Skeletal muscle tissue (tissue), 4 donors: ENCODE data around the gene CDK5R2. TPM values are rescaled to one million over a fixed set of nuclear protein-coding genes. Genes with fewer than 3 reads are reported as not detected.

Experiments used
- H3K27ac ChIP-seq: one replicate; pipeline ENCODE4 v1.7.0; 2013; ENCODE audit warnings: mild to moderate bottlenecking, low read depth, low read length, inconsistent platforms
- H3K27me3 ChIP-seq, 3 donors: one replicate each; pipeline ENCODE4 v1.7.0; 2013; ENCODE audit warnings: low read length in 3 of 3; ENCODE audit not compliant: control insufficient read depth in 3 of 3, insufficient read depth in 3 of 3
- H3K36me3 ChIP-seq, 3 donors: one replicate each; pipeline ENCODE4 v1.7.0; 2013; ENCODE audit warnings: low read length in 3 of 3; ENCODE audit not compliant: control insufficient read depth in 3 of 3, insufficient read depth in 3 of 3
- H3K4me1 ChIP-seq, 3 donors: one replicate each; pipeline ENCODE4 v1.7.0; 2013; ENCODE audit warnings: low read length in 3 of 3, mild to moderate bottlenecking in 3 of 3; ENCODE audit not compliant: control insufficient read depth in 3 of 3, insufficient read depth in 3 of 3
- H3K4me3 ChIP-seq, 3 donors: one replicate each; pipeline ENCODE4 v1.7.0; 2013; ENCODE audit warnings: low read length in 3 of 3
- H3K9ac ChIP-seq, 3 donors: one replicate each; pipeline ENCODE4 v1.7.0; 2013; ENCODE audit warnings: low read length in 3 of 3, mild to moderate bottlenecking in 3 of 3, moderate library complexity in 2 of 3, low read depth in 1 of 3
- H3K9me3 ChIP-seq, 3 donors: one replicate each; pipeline ENCODE4 v1.7.0; 2013; ENCODE audit warnings: low read length in 3 of 3; ENCODE audit not compliant: control insufficient read depth in 3 of 3
- total RNA-seq: library from RNA; depleted of rRNA; stranded (reverse); fragments of >200 nt; gene quantifications from one replicate; pipeline ENCODE4 v1.2.3, GENCODE V29; 2014
- donor health status: Osteomylitis.

The CDK5R2 gene
- total RNA-seq, 1 donor from 2014 or later, result not detected

GRCh38 chr2:218946621-218947020, 12.8 kb upstream of the CDK5R2 start:
- Histone ChIP-seq H3K4me1 (no peaks in the 10 kb centered on the region), H3K4me3 (no peak overlapping the region), H3K9ac (no peak overlapping the region), H3K36me3 (no peaks in the 10 kb centered on the region), H3K9me3 (no peaks in the 10 kb centered on the region), H3K27ac (no peak overlapping the region), H3K27me3 (peaks cover 6 to 15% (median 12%) of the 10 kb centered on the region in 3 donors)

GRCh38 chr2:218952160-218952559, 7.3 kb upstream of the CDK5R2 start:
- no peak overlapping the region for H3K27ac ChIP-seq
- H3K4me1 ChIP-seq, result no peaks in the 10 kb centered on the region
- no peaks in the 10 kb centered on the region for H3K36me3 ChIP-seq
- H3K9me3 ChIP-seq, result no peaks in the 10 kb centered on the region
- no peak overlapping the region for H3K4me3 ChIP-seq
- peaks cover 7 to 33% (median 26%) of the 10 kb centered on the region in 3 donors for H3K27me3 ChIP-seq
- H3K9ac ChIP-seq, result no peak overlapping the region

GRCh38 chr2:218953366-218953954, 6.0 kb upstream of the CDK5R2 start:
- no peaks in the 10 kb centered on the region for H3K4me1 ChIP-seq
- no peak overlapping the region for H3K9ac ChIP-seq
- no peaks in the 10 kb centered on the region for H3K36me3 ChIP-seq
- peaks cover 20 to 38% (median 36%) of the 10 kb centered on the region in 3 donors for H3K27me3 ChIP-seq
- H3K4me3 ChIP-seq, result no peak overlapping the region
- H3K27ac ChIP-seq, result no peak overlapping the region
- no peaks in the 10 kb centered on the region for H3K9me3 ChIP-seq

GRCh38 chr2:218954541-218955300, 4.7 kb upstream of the CDK5R2 start:
- Histone ChIP-seq H3K4me1 (peaks cover 0 to 2% (median 0%) of the 10 kb centered on the region in 3 donors), H3K27ac (no peak overlapping the region), H3K9me3 (no peaks in the 10 kb centered on the region), H3K9ac (no peak overlapping the region), H3K4me3 (no peak overlapping the region), H3K27me3 (peaks cover 28 to 50% (median 43%) of the 10 kb centered on the region in 3 donors), H3K36me3 (no peaks in the 10 kb centered on the region)

- H3K4me1 ChIP-seq, result peaks cover 3 to 5% (median 3%) of the 10 kb centered on the region in 3 donors
- H3K27me3 ChIP-seq, result peaks cover 36 to 58% (median 52%) of the 10 kb centered on the region in 3 donors
- H3K36me3 ChIP-seq, result no peaks in the 10 kb centered on the region
- no peak overlapping the region for H3K9ac ChIP-seq
- no peak overlapping the region for H3K4me3 ChIP-seq
- H3K27ac ChIP-seq, result no peak overlapping the region
- H3K9me3 ChIP-seq, result no peaks in the 10 kb centered on the region
Measured at GRCh38 chr2:218956039-218956438, 3.4 kb upstream of the CDK5R2 start.

- H3K4me3 ChIP-seq, result no peak overlapping the region
- peaks cover 49 to 74% (median 63%) of the 10 kb centered on the region in 3 donors for H3K27me3 ChIP-seq
- H3K27ac ChIP-seq, result no peak overlapping the region
- H3K9me3 ChIP-seq, result no peaks in the 10 kb centered on the region
- no peak overlapping the region for H3K9ac ChIP-seq
- no peaks in the 10 kb centered on the region for H3K36me3 ChIP-seq
- H3K4me1 ChIP-seq, result peaks cover 3 to 5% (median 3%) of the 10 kb centered on the region in 3 donors
Measured at GRCh38 chr2:218957671-218958070, 1.8 kb upstream of the CDK5R2 start.

- Histone ChIP-seq H3K27me3 (peaks cover 55 to 77% (median 65%) of the 10 kb centered on the region in 3 donors), H3K27ac (no peak overlapping the region), H3K9ac (no peak overlapping the region), H3K4me3 (no peak overlapping the region), H3K9me3 (no peaks in the 10 kb centered on the region), H3K36me3 (no peaks in the 10 kb centered on the region), H3K4me1 (peaks cover 3 to 5% (median 3%) of the 10 kb centered on the region in 3 donors)
Measured at GRCh38 chr2:218958276-218958675, 1.2 kb upstream of the CDK5R2 start.

GRCh38 chr2:218959761-218960308, 369 bp downstream of the CDK5R2 start:
- Histone ChIP-seq H3K36me3 (no peaks in the 10 kb centered on the region), H3K27ac (no peak overlapping the region), H3K4me1 (peaks cover 3 to 5% (median 3%) of the 10 kb centered on the region in 3 donors), H3K9ac (no peak overlapping the region), H3K27me3 (peaks cover 64 to 80% (median 72%) of the 10 kb centered on the region in 3 donors), H3K4me3 (peak overlapping the region in 1 of 3 donors; percentile 55), H3K9me3 (no peaks in the 10 kb centered on the region)

GRCh38 chr2:218960309-218961165, 1.1 kb downstream of the CDK5R2 start:
- no peak overlapping the region for H3K9ac ChIP-seq
- H3K9me3 ChIP-seq, result no peaks in the 10 kb centered on the region
- peaks cover 3 to 5% (median 3%) of the 10 kb centered on the region in 3 donors for H3K4me1 ChIP-seq
- H3K4me3 ChIP-seq, result no peak overlapping the region
- H3K27me3 ChIP-seq, result peaks cover 64 to 76% (median 69%) of the 10 kb centered on the region in 3 donors
- no peaks in the 10 kb centered on the region for H3K36me3 ChIP-seq
- H3K27ac ChIP-seq, result no peak overlapping the region
